K562 (cell line): ENCODE data around the gene EXOSC2. TPM values are rescaled to one million over a fixed set of nuclear protein-coding genes. Genes with fewer than 3 reads are reported as not detected.

Experiments used
- ASH1L ChIP-seq: fragments of 450-650 bp; IDR thresholded peaks from 2 replicates; pipeline ENCODE4 v1.6.1; 2018; ENCODE audit warnings: borderline replicate concordance, mild to moderate bottlenecking, low read depth; ENCODE audit not compliant: partially characterized antibody
- BDP1 ChIP-seq: IDR thresholded peaks from 3 replicates; pipeline ENCODE4 v1.6.1; 2011; ENCODE audit not compliant: insufficient read length, insufficient read depth
- BRD4 ChIP-seq: fragments of 200-600 bp; sonication (generic); IDR thresholded peaks from 2 replicates; pipeline ENCODE4 v1.6.1; 2017; ENCODE audit warnings: inconsistent platforms
- CBX5 ChIP-seq: IDR thresholded peaks from 2 replicates; pipeline ENCODE4 v1.6.1; 2014; ENCODE audit warnings: low read depth, borderline replicate concordance
- ETV1 ChIP-seq: fragments of 450-650 bp; conservative IDR thresholded peaks from 2 replicates; pipeline ENCODE4 v1.6.1; 2016; ENCODE audit warnings: missing genetic modification characterization, control low read depth, low read depth, missing compliant biosample characterization
- FIP1L1 ChIP-seq: fragments of 200-400 bp; formaldehyde crosslinking; IDR thresholded peaks from 2 replicates; pipeline ENCODE4 v1.6.1; 2018; ENCODE audit warnings: mild to moderate bottlenecking, low read depth, low read length; ENCODE audit not compliant: poor library complexity, severe bottlenecking
- GTF2A2 ChIP-seq: IDR thresholded peaks from 2 replicates; pipeline ENCODE4 v1.6.1; 2016; ENCODE audit warnings: mild to moderate bottlenecking, missing genetic modification characterization, missing compliant biosample characterization
- HNRNPL ChIP-seq: fragments of 200-400 bp; formaldehyde crosslinking; IDR thresholded peaks from 2 replicates; pipeline ENCODE4 v1.6.1; 2017; ENCODE audit warnings: low read depth, mild to moderate bottlenecking, low read length
- PHTF2 ChIP-seq: fragments of 250-450 bp; sonication (Bioruptor Pico); IDR thresholded peaks from 2 replicates; pipeline ENCODE4 v1.5.0; 2021; ENCODE audit warnings: mild to moderate bottlenecking
- RUNX1 ChIP-seq: sonication (generic); IDR thresholded peaks from 2 replicates; pipeline ENCODE4 v1.6.1; 2016; ENCODE audit warnings: antibody characterized with exemption, low read depth
- TAF1 ChIP-seq: IDR thresholded peaks from 2 replicates; pipeline ENCODE4 v1.6.1; 2011; ENCODE audit warnings: mild to moderate bottlenecking, low read length, moderate library complexity; ENCODE audit not compliant: insufficient read depth, control insufficient read depth, severe bottlenecking; ENCODE audit errors: extremely low read depth
- ZFP36 ChIP-seq: fragments of 150-350 bp; IDR thresholded peaks from 2 replicates; pipeline ENCODE4 v1.6.1; 2018; ENCODE audit warnings: low read length, low read depth; ENCODE audit not compliant: partially characterized antibody
- ZNF696 ChIP-seq: fragments of 250-450 bp; sonication (Bioruptor Pico); conservative IDR thresholded peaks from 2 replicates; pipeline ENCODE4 v1.4.0; 2020; ENCODE audit warnings: mild to moderate bottlenecking, moderate library complexity
- ZNF75A ChIP-seq: fragments of 450-650 bp; formaldehyde crosslinking; IDR thresholded peaks from 2 replicates; pipeline ENCODE4 v1.4.0; 2020; ENCODE audit warnings: mild to moderate bottlenecking
- polyA plus RNA-seq, 8 experiments: library from polyadenylated mRNA; depleted of rRNA in 4 of 8; stranded (reverse) in 5 of 8; unstranded in 3 of 8; fragments of >200 nt; fragmentation: Nextera tagmentation in 2 of 8; fragmentation: Illumina TruSeq in 1 of 8; extraction: Ambion mirVana in 2 of 8; extraction: Trizol in 1 of 8; gene quantifications; 2 replicates each; pipeline versions ENCODE4 v1.2.1 to v1.2.3, GENCODE V29; 2011 to 2014; ENCODE audit warnings: inconsistent platforms in 1 of 8, missing spikeins in 1 of 8
- total RNA-seq, 7 experiments: library from RNA; depleted of rRNA in 6 of 7; stranded (reverse); fragments of >200 nt in 6 of 7; fragmentation: Illumina TruSeq in 2 of 7; extraction: Trizol in 2 of 7; gene quantifications; 2 replicates each; pipeline versions ENCODE4 v1.2.1 to v1.2.3, GENCODE V29; 2011 to 2021; ENCODE audit warnings: low replicate concordance in 1 of 7
- TF ChIP-seq, protein P1 (sequence below), 3 experiments: fragments of 200-800 bp in 1 of 3; fragments of 250-450 bp in 1 of 3; fragments of 450-650 bp in 1 of 3; sonication (Bioruptor Pico) in 1 of 3; sonication (Bioruptor generic) in 1 of 3; formaldehyde crosslinking in 1 of 3; IDR thresholded peaks; 2 replicates each; pipeline versions ENCODE4 v1.6.1 to v1.8.0; 2016 to 2022; ENCODE audit warnings: mild to moderate bottlenecking in 2 of 3, missing genetic modification characterization in 2 of 3, missing compliant biosample characterization in 1 of 3, moderate library complexity in 1 of 3
- TF ChIP-seq, protein P2 (sequence below): sonication (generic); formaldehyde crosslinking; IDR thresholded peaks from 2 replicates; pipeline ENCODE4 v1.8.1; 2023; ENCODE audit warnings: mild to moderate bottlenecking, missing genetic modification reagents
- TF ChIP-seq, protein P3 (sequence below): IDR thresholded peaks from 2 replicates; pipeline ENCODE4 v1.6.1; 2011; ENCODE audit warnings: borderline replicate concordance, low read depth, mild to moderate bottlenecking, moderate library complexity, low read length; ENCODE audit not compliant: insufficient read depth, poor library complexity, severe bottlenecking
- TF ChIP-seq, protein P4 (sequence below), 3 experiments: fragments of 200-800 bp in 1 of 3; sonication (Bioruptor generic) in 1 of 3; sonication (generic) in 1 of 3; formaldehyde crosslinking in 1 of 3; IDR thresholded peaks; 2 replicates each; pipeline versions ENCODE4 v1.6.1 to v1.8.0; 2016 to 2022; ENCODE audit warnings: mild to moderate bottlenecking in 2 of 3, missing compliant biosample characterization in 2 of 3, missing genetic modification characterization in 2 of 3, missing genetic modification reagents in 1 of 3

The EXOSC2 gene
- total and polyA plus RNA-seq, 9 of the 15 experiments (the other 6 are each of a cell fraction or from before 2014, with no cell fraction given): 46.0 to 101 (median 77.6) TPM

DNA sequence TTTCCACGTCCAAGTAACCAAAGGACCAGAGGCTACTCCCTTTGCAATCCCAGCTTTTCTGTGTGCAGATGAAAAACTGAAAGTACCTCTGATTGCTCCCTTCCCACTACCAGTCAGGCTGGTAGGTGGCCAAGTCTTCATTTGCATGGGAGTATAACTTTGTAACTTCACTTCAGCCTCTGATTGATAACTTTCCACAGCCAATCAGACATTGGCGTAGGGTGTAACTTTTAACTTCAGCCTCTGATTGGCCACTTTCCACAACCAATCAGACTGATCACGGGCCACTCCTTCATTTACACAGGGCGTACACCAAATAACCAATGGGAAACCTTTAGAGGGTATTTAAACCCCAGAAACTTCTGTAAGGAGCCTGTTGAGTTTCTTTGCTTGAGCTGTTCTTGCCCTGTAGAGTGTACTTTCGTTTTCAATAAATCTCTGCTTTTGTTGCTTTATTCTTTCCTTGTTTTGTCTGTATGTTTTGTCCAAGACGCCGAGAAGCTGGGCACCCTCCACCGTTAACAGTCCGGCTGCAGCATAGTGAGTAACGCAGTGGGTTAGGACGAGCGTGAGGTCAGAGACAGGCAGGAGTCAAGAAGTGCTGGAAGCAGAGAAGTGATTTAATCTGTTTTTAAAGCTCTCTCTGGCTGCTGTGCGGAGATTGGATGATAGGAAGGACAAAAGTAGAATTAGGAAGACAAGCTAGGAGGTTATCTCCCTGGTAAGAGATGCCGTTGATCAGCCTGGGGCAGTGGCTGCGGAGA, 3.5 kb upstream of the EXOSC2 start (continued):
- TF ChIP-seq, protein P1, sequence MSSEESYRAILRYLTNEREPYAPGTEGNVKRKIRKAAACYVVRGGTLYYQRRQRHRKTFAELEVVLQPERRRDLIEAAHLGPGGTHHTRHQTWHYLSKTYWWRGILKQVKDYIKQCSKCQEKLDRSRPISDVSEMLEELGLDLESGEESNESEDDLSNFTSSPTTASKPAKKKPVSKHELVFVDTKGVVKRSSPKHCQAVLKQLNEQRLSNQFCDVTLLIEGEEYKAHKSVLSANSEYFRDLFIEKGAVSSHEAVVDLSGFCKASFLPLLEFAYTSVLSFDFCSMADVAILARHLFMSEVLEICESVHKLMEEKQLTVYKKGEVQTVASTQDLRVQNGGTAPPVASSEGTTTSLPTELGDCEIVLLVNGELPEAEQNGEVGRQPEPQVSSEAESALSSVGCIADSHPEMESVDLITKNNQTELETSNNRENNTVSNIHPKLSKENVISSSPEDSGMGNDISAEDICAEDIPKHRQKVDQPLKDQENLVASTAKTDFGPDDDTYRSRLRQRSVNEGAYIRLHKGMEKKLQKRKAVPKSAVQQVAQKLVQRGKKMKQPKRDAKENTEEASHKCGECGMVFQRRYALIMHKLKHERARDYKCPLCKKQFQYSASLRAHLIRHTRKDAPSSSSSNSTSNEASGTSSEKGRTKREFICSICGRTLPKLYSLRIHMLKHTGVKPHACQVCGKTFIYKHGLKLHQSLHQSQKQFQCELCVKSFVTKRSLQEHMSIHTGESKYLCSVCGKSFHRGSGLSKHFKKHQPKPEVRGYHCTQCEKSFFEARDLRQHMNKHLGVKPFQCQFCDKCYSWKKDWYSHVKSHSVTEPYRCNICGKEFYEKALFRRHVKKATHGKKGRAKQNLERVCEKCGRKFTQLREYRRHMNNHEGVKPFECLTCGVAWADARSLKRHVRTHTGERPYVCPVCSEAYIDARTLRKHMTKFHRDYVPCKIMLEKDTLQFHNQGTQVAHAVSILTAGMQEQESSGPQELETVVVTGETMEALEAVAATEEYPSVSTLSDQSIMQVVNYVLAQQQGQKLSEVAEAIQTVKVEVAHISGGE (CRISPR knock-in tag; IDR thresholded peaks at IDR 0.05): no peak
- TF ChIP-seq, protein P2, sequence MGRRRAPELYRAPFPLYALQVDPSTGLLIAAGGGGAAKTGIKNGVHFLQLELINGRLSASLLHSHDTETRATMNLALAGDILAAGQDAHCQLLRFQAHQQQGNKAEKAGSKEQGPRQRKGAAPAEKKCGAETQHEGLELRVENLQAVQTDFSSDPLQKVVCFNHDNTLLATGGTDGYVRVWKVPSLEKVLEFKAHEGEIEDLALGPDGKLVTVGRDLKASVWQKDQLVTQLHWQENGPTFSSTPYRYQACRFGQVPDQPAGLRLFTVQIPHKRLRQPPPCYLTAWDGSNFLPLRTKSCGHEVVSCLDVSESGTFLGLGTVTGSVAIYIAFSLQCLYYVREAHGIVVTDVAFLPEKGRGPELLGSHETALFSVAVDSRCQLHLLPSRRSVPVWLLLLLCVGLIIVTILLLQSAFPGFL (CRISPR knock-in tag): no peak
- TF ChIP-seq ETV1 (tag): no peak
- TF ChIP-seq PHTF2 (CRISPR knock-in tag): no peak
- peak; percentile 78 for TF ChIP-seq ASH1L
- TF ChIP-seq FIP1L1: no peak
- no peak for TF ChIP-seq ZFP36
- TF ChIP-seq HNRNPL: no peak
- TF ChIP-seq, protein P3, sequence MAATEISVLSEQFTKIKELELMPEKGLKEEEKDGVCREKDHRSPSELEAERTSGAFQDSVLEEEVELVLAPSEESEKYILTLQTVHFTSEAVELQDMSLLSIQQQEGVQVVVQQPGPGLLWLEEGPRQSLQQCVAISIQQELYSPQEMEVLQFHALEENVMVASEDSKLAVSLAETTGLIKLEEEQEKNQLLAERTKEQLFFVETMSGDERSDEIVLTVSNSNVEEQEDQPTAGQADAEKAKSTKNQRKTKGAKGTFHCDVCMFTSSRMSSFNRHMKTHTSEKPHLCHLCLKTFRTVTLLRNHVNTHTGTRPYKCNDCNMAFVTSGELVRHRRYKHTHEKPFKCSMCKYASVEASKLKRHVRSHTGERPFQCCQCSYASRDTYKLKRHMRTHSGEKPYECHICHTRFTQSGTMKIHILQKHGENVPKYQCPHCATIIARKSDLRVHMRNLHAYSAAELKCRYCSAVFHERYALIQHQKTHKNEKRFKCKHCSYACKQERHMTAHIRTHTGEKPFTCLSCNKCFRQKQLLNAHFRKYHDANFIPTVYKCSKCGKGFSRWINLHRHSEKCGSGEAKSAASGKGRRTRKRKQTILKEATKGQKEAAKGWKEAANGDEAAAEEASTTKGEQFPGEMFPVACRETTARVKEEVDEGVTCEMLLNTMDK: no peak
- no peak for TF ChIP-seq ZNF696 (CRISPR knock-in tag)
- no peak for TF ChIP-seq RUNX1
- TF ChIP-seq TAF1: no peak
- TF ChIP-seq, protein P4, sequence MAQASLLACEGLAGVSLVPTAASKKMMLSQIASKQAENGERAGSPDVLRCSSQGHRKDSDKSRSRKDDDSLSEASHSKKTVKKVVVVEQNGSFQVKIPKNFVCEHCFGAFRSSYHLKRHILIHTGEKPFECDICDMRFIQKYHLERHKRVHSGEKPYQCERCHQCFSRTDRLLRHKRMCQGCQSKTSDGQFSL (CRISPR knock-in tag; IDR thresholded peaks at IDR 0.05): no peak
- TF ChIP-seq, protein P4 (tag; IDR thresholded peaks at IDR 0.05): no peak
- no peak for TF ChIP-seq BRD4
- no peak for TF ChIP-seq CBX5
- TF ChIP-seq ZNF75A (CRISPR knock-in tag): no peak
- TF ChIP-seq GTF2A2 (tag): no peak
- TF ChIP-seq BDP1: no peak
